KOPT-K1 (cell line): ENCODE results near the gene TMEM14C.

Experiments
- H3K27ac ChIP-seq: fragments of 200-600 bp; sonication (generic); 2 replicates; pipeline ENCODE4 v1.5.1; 2016; ENCODE audit warnings: antibody characterized with exemption, mild to moderate bottlenecking, low read depth, low read length; ENCODE audit not compliant: poor library complexity, severe bottlenecking
- H3K36me3 ChIP-seq: fragments of 200-600 bp; sonication (generic); 2 replicates; pipeline ENCODE4 v1.5.1; 2017; ENCODE audit warnings: antibody characterized with exemption, mild to moderate bottlenecking, low read length, moderate library complexity; ENCODE audit not compliant: insufficient read depth
- H3K9me3 ChIP-seq: fragments of 200-600 bp; sonication (generic); 2 replicates; pipeline ENCODE4 v1.5.1; 2017; ENCODE audit warnings: antibody characterized with exemption, low read length, mild to moderate bottlenecking; ENCODE audit not compliant: insufficient read depth, poor library complexity, severe bottlenecking

Gene TMEM14C

GRCh38 chr6:10778230-10778629 is 55.4 kb downstream of the TMEM14C start:
- Histone ChIP-seq H3K27ac (no peak overlapping the region), H3K36me3 (peaks cover 26% of the 10 kb centered on the region; the same call in 1 of the 2 replicates), H3K9me3 (no peaks in the 10 kb centered on the region)

- Histone ChIP-seq H3K9me3 (no peaks in the 10 kb centered on the region), H3K36me3 (peaks cover 26% of the 10 kb centered on the region; the same call in 1 of the 2 replicates), H3K27ac (no peak overlapping the region)
These were observed 56.2 kb downstream of the TMEM14C start for GRCh38 chr6:10779076-10779475.
